HG02840 (cell line): ENCODE results near the gene GPR155.

ENCODE experiments used
- ATAC-seq: cut with Tn5 transposase; IDR thresholded peaks from one replicate; pipeline ENCODE4 v1.9.1; 2021; ENCODE audit warnings: mild to moderate bottlenecking, moderate library complexity, moderate number of reproducible peaks; ENCODE audit not compliant: unreplicated experiment, low FRiP score

Gene GPR155, protein sequence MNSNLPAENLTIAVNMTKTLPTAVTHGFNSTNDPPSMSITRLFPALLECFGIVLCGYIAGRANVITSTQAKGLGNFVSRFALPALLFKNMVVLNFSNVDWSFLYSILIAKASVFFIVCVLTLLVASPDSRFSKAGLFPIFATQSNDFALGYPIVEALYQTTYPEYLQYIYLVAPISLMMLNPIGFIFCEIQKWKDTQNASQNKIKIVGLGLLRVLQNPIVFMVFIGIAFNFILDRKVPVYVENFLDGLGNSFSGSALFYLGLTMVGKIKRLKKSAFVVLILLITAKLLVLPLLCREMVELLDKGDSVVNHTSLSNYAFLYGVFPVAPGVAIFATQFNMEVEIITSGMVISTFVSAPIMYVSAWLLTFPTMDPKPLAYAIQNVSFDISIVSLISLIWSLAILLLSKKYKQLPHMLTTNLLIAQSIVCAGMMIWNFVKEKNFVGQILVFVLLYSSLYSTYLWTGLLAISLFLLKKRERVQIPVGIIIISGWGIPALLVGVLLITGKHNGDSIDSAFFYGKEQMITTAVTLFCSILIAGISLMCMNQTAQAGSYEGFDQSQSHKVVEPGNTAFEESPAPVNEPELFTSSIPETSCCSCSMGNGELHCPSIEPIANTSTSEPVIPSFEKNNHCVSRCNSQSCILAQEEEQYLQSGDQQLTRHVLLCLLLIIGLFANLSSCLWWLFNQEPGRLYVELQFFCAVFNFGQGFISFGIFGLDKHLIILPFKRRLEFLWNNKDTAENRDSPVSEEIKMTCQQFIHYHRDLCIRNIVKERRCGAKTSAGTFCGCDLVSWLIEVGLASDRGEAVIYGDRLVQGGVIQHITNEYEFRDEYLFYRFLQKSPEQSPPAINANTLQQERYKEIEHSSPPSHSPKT

GRCh38 chr2:174486563-174487107 is at the start of gene GPR155:
GPR155 (minus strand) TSS chr2:174487029; CDS start chr2:174481956, 5,073 bp downstream.
- peak; percentile 32 for ATAC-seq

GRCh38 chr2:174535757-174536703 is 49.2 kb upstream of the GPR155 start:
- no peak for ATAC-seq

DNA sequence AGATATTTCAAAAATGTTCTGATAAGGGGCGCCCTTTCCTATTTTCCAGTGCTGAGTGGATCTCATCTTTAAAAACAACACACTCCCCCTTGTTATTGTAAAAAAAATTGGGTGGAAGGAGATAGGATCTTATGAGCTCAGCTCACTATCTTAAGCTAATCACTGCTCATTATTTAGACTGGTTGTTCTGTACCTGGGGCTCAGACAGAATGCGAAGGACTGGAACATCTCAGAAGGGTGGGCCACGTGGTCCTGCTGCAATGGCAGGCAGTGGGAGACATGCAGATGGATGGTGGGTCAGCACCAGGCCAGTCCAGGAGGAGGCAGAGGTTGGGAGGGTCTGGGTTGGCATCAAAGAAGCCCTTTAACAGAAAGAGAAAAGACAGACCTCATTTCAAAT is 48.3 kb upstream of the GPR155 start:
- ATAC-seq, result no peak

- no peak for ATAC-seq
Measured at GRCh38 chr2:174529916-174530315, 43.1 kb upstream of the GPR155 start.

GRCh38 chr2:174527959-174528358 is 41.1 kb upstream of the GPR155 start:
- no peak for ATAC-seq

GRCh38 chr2:174527101-174527721 is 40.4 kb upstream of the GPR155 start:
- no peak for ATAC-seq

- ATAC-seq, result no peak
Measured at GRCh38 chr2:174524527-174524926, 37.7 kb upstream of the GPR155 start.

DNA sequence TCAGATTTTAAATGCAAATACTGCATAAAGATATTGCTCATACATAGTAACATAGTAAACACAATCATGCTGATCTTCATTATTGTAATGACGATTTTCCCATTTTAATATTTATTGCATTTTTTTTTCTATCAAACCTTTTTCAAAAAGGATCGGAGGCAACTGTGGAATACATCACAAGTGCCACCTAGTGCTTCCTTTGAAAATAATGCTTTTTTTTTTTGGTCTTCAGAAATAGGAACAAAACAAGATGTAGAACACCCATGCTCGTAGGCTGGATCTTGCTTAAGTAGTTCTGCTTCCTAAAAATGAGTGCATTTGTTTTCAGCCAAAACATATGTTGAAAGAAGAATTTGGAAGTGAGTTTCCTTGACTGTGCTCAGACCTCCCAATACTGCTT is 35.7 kb upstream of the GPR155 start:
- no peak for ATAC-seq

DNA sequence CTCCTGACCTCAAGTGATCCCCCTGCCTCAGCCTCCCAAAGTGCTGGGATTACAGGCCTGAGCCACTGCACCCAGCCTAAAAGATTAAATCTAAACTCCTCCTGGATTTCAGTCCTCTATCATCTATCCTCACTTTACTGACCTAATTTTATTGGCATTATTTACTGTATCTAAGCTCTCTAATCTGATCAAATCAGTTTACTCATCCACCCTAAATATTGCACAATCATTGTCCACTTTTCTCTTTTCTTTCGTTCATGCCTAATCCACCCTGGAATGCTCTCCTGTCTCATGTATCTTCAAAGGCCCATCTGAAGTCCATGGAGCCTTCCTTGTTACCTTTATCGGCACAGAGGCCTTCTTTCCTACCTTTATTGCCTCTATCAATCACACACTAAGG is 31.6 kb upstream of the GPR155 start:
- no peak for ATAC-seq

- ATAC-seq, result no peak
Measured at GRCh38 chr2:174516501-174517378, 29.9 kb upstream of the GPR155 start.

DNA sequence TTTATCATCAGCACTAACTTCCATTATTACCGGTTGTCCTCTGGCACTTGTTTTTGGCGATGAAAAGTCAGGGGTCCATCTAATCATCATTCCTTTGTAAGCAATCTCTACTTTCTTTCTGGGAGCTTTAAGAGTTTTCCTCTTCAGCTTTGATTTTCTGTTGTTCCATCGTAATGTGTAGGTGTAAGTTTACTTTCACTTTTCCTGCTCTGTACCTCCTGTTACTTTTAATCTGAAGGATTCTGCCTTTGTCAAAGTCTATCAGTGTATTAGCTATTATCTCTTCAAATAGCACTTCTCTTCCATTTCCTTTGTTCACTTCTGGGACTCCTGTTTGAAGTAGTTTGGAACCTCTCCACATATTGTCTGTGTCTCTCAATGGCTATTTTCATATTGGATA is 25.5 kb upstream of the GPR155 start:
- no peak for ATAC-seq

DNA sequence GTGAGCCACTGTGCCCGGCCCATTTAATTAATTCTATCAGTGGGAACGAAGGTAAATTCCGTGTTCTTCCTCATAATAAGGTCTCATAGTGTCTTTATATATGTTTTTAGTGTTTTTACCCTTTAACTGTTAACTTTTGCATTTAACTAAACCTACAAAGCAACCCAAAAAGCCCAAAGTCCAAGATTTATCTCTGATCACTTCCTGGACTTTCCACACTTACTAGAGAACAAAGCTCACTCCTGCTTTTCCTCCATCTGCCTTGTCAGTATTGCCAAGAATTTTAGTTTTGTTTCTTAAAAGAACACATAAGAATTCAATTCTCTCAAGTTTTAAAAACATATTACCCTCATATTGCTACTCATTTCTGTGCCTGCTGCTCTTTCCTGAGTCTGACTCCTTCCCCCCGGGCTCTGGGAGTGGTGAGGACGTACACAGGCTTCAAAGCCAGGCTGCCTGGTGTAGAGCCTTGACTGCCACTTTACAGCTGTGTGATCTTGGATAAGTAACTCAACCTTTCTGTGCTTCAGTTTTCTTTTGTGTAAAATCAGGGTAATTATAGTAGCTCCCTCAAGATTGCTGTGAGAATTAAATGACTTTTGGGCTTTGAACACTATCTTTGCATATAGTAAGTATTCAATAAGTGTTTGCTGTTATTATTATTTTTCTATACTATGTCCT is 24.9 kb upstream of the GPR155 start:
- no peak for ATAC-seq

GRCh38 chr2:174510583-174511189 is 23.9 kb upstream of the GPR155 start:
- ATAC-seq, result no peak

DNA sequence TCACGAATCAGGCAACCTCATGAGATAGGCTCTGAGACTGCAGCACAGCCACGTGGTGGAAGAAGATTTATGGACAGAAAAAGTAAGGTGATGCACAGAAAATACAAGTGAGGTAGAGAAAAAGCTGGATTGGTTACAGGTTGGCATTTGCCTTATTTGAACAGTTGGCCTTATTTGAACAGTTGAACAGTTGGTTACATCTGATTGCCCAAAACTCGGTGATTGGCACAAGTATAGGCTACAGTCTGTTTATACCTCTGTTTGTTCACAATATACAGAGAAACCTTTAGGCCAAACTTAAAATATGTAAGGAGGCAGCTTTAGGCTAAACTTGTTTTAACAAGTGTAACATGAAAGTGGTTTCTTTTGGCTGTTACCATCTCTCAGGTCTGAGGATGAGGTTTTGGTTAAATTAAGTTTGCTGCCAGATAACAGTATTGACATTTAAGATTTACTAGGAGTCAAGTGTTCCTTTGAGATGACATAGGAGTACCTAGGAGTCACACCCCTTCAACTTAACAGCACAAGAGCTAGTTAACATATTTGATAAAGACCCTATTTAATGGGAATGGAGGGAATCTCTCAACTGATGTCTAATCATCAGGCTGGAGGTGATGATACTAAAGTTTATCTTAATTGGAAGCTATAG is 16.5 kb upstream of the GPR155 start:
- ATAC-seq, result no peak

GRCh38 chr2:174499371-174499770 is 12.5 kb upstream of the GPR155 start:
- no peak for ATAC-seq

DNA sequence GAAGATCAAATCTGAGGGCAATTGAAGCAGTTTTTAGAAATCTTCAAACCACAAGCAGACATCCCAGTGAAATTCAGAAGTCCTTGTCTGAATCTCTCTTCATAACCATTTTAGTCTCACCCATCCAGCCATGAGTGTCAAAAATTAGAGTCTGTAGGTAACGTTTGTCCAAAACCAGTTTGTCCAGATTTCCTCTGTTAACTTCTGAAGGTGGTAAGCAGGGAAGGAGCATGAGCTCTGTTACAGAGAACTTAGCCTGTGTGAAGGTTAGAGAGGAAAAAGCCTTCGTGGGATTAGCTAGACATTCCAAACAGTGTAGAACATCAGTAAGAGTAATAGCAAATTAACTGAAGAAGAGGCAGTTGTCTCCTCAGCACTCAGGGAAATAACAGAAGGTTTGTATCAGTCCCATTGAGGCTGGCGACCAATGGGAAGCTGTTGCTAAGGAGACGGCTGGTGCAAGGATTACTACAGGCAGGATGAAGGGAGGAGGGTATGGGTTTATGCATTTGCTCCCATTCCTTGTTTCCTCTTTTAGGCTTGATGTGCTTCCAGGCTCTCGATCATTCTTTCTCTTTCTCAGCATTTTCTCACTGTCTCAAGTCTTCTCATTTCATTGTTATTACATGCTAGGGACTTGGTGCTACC is 8.7 kb upstream of the GPR155 start:
- ATAC-seq, result no peak
